PC-3 (cell line): Measurements from ENCODE around the gene GPR146. TPM values are rescaled to one million over a fixed set of nuclear protein-coding genes. Genes with fewer than 3 reads are reported as not detected.

ENCODE experiments used
- ATAC-seq: fragments of 200-7000 bp; cut with Tn5 transposase; 2 replicates; pipeline ENCODE4 v1.9.1; 2020; ENCODE audit warnings: mild to moderate bottlenecking, moderate library complexity
- BruUV-seq: library from RNA; stranded (reverse); fragments of 400-500 nt; replicated peaks from 2 replicates; lab custom pipeline; 2021; lab: Mats Ljungman, UMichigan
- CTCF ChIA-PET: fragments of 300-600 bp; sonication (Branson Sonifier 250); formaldehyde crosslinking; loops from one replicate; lab custom pipeline; 2022; ENCODE audit warnings: antibody characterized with exemption; lab: Charles Lee
- POLR2A ChIA-PET: fragments of 300-600 bp; sonication (Branson Sonifier 250); formaldehyde crosslinking; loops from one replicate; lab custom pipeline; 2022; ENCODE audit warnings: antibody characterized with exemption; ENCODE audit not compliant: unreplicated experiment; lab: Charles Lee
- DNase-seq: peaks from one replicate; pipeline ENCODE4 v3.0.0-alpha.2; 2015
- H2AFZ ChIP-seq: fragments of 300-600 bp; sonication (generic); 2 replicates; pipeline ENCODE4 v1.6.0; 2016; ENCODE audit warnings: antibody characterized with exemption, low read length
- H3F3A ChIP-seq: fragments of 300-600 bp; sonication (generic); one replicate; pipeline ENCODE4 v1.6.0; 2017; ENCODE audit warnings: antibody characterized with exemption, low read length, control low read depth, mild to moderate bottlenecking; ENCODE audit not compliant: unreplicated experiment
- H3K27ac ChIP-seq: fragments of 300-600 bp; sonication (generic); 2 replicates; pipeline ENCODE4 v1.5.1; 2016; ENCODE audit warnings: mild to moderate bottlenecking, low read length
- H3K27me3 ChIP-seq: fragments of 300-600 bp; sonication (generic); 2 replicates; pipeline ENCODE4 v1.6.1; 2016; ENCODE audit warnings: low read length, mixed read lengths
- H3K36me3 ChIP-seq: fragments of 300-600 bp; sonication (generic); 2 replicates; pipeline ENCODE4 v1.6.1; 2016; ENCODE audit warnings: low read depth, mixed run types, low read length, mixed read lengths
- H3K4me1 ChIP-seq: fragments of 300-600 bp; sonication (generic); 2 replicates; pipeline ENCODE4 v1.5.1; 2016; ENCODE audit warnings: low read length; ENCODE audit not compliant: insufficient read depth
- H3K4me2 ChIP-seq: fragments of 300-600 bp; sonication (generic); 2 replicates; pipeline ENCODE4 v1.6.0; 2016; ENCODE audit warnings: low read length
- H3K4me3 ChIP-seq: fragments of 300-600 bp; sonication (generic); 2 replicates; pipeline ENCODE4 v1.5.1; 2016; ENCODE audit warnings: mild to moderate bottlenecking, low read length, mixed read lengths
- H3K79me2 ChIP-seq: fragments of 300-600 bp; sonication (generic); 2 replicates; pipeline ENCODE4 v1.6.1; 2017; ENCODE audit warnings: low read length, mixed read lengths
- H3K9ac ChIP-seq: fragments of 300-600 bp; sonication (generic); 2 replicates; pipeline ENCODE4 v1.6.0; 2016; ENCODE audit warnings: mild to moderate bottlenecking, low read length
- H3K9me2 ChIP-seq: fragments of 300-600 bp; sonication (generic); replicated peaks from 2 replicates; pipeline ENCODE4 v1.6.1; 2016; ENCODE audit warnings: mixed run types, low read length, mixed read lengths
- H3K9me3 ChIP-seq: fragments of 300-600 bp; sonication (generic); 2 replicates; pipeline ENCODE4 v1.6.1; 2016; ENCODE audit warnings: low read length, mixed read lengths
- H4K20me1 ChIP-seq: fragments of 300-600 bp; sonication (generic); 2 replicates; pipeline ENCODE4 v1.6.1; 2016; ENCODE audit warnings: low read length, mixed read lengths
- EZH2 ChIP-seq: fragments of 300-600 bp; sonication (generic); IDR thresholded peaks from one replicate; pipeline ENCODE4 v1.6.1; 2017; ENCODE audit warnings: antibody characterized with exemption, mild to moderate bottlenecking, low read length; ENCODE audit not compliant: unreplicated experiment
- EZH2phosphoT487 ChIP-seq: fragments of 300-600 bp; sonication (generic); IDR thresholded peaks from 2 replicates; pipeline ENCODE4 v1.6.1; 2018; ENCODE audit warnings: mild to moderate bottlenecking, antibody characterized with exemption, low read length, borderline replicate concordance
- intact Hi-C: fragments of 100-400 bp; cut with micrococcal nuclease; formaldehyde crosslinking; loops from 2 replicates; pipeline ENCODE4 v1.9.0; 2023
- total RNA-seq: library from RNA; depleted of rRNA; stranded (reverse); fragments of >200 nt; gene quantifications from 2 replicates; pipeline ENCODE4 v1.2.3, GENCODE V29; 2014
- TF ChIP-seq, protein P1 (sequence below): fragments of 300-600 bp; sonication (generic); conservative IDR thresholded peaks from 2 replicates; pipeline ENCODE4 v1.5.1; 2017; ENCODE audit warnings: antibody characterized with exemption, low read depth, mild to moderate bottlenecking, low read length

GPR146 gene
- total RNA-seq, 1 experiment from 2014 or later, result 2.7 TPM

DNA sequence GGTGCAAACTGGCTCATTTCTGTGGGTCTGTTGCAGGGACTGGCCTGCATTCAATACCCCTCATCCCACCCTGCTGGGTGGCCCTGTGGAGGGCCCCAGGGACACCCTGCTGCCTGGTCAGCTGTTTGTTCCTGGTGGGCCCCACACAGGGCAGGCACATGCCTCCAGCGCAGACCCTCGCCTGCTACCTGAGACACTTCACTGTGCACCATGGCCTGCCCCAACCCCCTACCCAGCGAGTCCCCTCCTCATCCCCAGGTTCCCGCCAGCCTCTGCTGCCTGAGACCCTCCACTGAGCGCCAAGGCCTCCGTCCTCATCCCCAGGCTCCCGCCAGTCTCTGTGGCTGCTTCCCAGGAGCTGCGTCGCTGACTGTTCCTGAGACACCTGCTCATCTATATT, 16.8 kb downstream of the GPR146 start:
- Histone ChIP-seq H3K9me3 (no peaks in the 10 kb centered on the region), H3K36me3 (no peaks in the 10 kb centered on the region), H3F3A (no peaks in the 10 kb centered on the region), H3K27me3 (no peaks in the 10 kb centered on the region), H4K20me1 (no peaks in the 10 kb centered on the region), H3K4me3 (no peak overlapping the region), H3K79me2 (no peaks in the 10 kb centered on the region), H2AFZ (no peak overlapping the region), H3K4me1 (no peaks in the 10 kb centered on the region), H3K9ac (no peak overlapping the region), H3K9me2 (no peaks in the 10 kb centered on the region), H3K4me2 (no peak overlapping the region), H3K27ac (no peak overlapping the region)
- ChIA-PET POLR2A (no interaction called here), CTCF (no interaction called here)
- BruUV-seq, result no TSS peak
- TF ChIP-seq, protein P1, sequence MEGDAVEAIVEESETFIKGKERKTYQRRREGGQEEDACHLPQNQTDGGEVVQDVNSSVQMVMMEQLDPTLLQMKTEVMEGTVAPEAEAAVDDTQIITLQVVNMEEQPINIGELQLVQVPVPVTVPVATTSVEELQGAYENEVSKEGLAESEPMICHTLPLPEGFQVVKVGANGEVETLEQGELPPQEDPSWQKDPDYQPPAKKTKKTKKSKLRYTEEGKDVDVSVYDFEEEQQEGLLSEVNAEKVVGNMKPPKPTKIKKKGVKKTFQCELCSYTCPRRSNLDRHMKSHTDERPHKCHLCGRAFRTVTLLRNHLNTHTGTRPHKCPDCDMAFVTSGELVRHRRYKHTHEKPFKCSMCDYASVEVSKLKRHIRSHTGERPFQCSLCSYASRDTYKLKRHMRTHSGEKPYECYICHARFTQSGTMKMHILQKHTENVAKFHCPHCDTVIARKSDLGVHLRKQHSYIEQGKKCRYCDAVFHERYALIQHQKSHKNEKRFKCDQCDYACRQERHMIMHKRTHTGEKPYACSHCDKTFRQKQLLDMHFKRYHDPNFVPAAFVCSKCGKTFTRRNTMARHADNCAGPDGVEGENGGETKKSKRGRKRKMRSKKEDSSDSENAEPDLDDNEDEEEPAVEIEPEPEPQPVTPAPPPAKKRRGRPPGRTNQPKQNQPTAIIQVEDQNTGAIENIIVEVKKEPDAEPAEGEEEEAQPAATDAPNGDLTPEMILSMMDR, result no peak
- TF ChIP-seq EZH2phosphoT487 (no peak), EZH2 (no peak)
- no peak for ATAC-seq
- DNase-seq, result no peak
- intact Hi-C loops, result no loop called here

DNA sequence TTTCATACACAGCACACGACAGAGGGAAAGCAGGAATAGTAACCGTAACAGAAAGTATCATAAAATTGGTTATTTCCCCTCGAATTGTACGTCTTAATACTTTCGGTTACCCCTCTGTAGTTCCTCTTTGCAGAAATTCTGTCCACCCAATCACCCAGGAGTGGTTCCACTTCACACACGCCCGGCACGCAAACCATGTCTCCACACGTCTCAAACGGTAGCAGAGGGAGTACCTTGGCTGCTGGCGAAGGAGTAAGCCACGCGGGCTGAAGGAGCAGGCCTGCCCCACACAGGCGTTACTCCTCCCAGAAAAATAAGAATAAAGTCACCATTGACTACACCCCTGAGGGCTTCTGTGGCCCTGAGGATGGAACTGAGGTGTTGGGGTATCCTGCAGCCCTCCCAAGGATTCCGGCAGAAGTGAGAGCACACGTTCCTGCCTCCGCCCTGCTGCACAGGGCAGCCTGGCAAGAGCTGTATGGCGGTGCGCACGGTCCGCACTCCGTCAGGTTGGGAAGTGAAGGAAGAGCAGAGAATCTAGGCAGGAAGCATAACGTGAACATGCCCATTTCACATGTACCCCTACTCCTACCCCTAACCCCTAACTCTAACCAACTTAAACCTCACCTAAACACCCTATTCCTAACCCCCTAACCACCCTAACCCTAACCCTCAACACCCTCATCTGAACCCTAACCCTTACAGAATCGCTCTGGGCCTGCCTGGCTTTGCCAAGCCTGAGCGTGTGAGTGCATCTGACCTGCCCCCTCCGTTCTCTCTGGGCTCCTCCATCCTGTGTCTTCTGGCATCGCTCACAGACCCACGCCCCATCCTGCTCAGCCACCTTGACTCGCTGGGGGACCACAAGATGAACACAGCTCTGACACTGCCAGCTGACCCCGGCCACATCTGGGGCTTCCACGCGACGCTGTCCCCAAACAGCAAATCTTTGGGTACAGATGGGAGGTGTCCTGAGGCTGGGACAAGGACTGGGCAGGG, 18.2 kb downstream of the GPR146 start:
- Histone ChIP-seq H3K27ac (no peak overlapping the region), H3F3A (no peaks in the 10 kb centered on the region), H3K9ac (no peak overlapping the region), H3K4me2 (no peak overlapping the region), H3K36me3 (no peaks in the 10 kb centered on the region), H2AFZ (no peak overlapping the region), H3K4me1 (no peaks in the 10 kb centered on the region), H3K27me3 (no peaks in the 10 kb centered on the region), H3K9me3 (no peaks in the 10 kb centered on the region), H3K9me2 (no peaks in the 10 kb centered on the region), H3K79me2 (no peaks in the 10 kb centered on the region), H3K4me3 (no peak overlapping the region), H4K20me1 (no peaks in the 10 kb centered on the region)
- intact Hi-C loops, result no loop called here
- POLR2A ChIA-PET, result no interaction called here
- no TSS peak for BruUV-seq
- CTCF ChIA-PET, result no interaction called here
- ATAC-seq (no peak), DNase-seq (no peak)
- no peak for TF ChIP-seq EZH2
- TF ChIP-seq EZH2phosphoT487, result no peak
- TF ChIP-seq, protein P1, result no peak

DNA sequence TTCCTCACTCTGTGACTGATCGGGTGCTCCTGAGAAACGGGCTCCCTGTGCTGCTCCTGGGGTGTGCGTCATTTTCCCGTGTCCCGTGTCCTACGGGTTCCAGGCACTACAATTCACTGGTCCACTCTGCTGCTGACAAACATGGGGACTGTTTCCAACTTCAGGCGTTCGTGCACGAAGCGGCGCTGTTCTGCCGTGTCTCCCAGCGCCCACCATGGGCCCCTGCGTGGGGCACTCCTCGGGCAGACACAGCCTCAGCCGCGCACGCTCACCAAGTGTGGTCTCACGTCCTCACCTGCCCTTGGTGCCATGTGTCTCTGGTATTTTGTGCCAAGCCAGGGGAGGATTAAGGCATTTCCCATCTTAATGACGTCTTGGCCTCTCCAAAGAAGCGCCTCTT, 19.0 kb downstream of the GPR146 start:
- no TSS peak for BruUV-seq

More for the DNA sequence above, 19.0 kb downstream of the GPR146 start:
- Histone ChIP-seq H3F3A (no peaks in the 10 kb centered on the region), H3K9me3 (no peaks in the 10 kb centered on the region), H3K4me2 (no peak overlapping the region), H4K20me1 (no peaks in the 10 kb centered on the region), H3K27me3 (no peaks in the 10 kb centered on the region), H3K9me2 (no peaks in the 10 kb centered on the region), H3K9ac (no peak overlapping the region), H3K36me3 (no peaks in the 10 kb centered on the region), H2AFZ (no peak overlapping the region), H3K4me1 (no peaks in the 10 kb centered on the region), H3K4me3 (no peak overlapping the region), H3K27ac (no peak overlapping the region), H3K79me2 (no peaks in the 10 kb centered on the region)
- TF ChIP-seq, protein P1, result no peak
- TF ChIP-seq EZH2, result no peak
- TF ChIP-seq EZH2phosphoT487, result no peak
- intact Hi-C loops, result no loop called here
- DNase-seq, result no peak
- POLR2A ChIA-PET, result no interaction called here
- ATAC-seq, result no peak
- CTCF ChIA-PET, result no interaction called here
